HG03064 (cell line): ENCODE results near the gene B3GAT1.

Experiments
- ATAC-seq: cut with Tn5 transposase; IDR thresholded peaks from one replicate; pipeline ENCODE4 v1.9.1; 2021; ENCODE audit warnings: low read depth; ENCODE audit not compliant: unreplicated experiment

The B3GAT1 gene

DNA sequence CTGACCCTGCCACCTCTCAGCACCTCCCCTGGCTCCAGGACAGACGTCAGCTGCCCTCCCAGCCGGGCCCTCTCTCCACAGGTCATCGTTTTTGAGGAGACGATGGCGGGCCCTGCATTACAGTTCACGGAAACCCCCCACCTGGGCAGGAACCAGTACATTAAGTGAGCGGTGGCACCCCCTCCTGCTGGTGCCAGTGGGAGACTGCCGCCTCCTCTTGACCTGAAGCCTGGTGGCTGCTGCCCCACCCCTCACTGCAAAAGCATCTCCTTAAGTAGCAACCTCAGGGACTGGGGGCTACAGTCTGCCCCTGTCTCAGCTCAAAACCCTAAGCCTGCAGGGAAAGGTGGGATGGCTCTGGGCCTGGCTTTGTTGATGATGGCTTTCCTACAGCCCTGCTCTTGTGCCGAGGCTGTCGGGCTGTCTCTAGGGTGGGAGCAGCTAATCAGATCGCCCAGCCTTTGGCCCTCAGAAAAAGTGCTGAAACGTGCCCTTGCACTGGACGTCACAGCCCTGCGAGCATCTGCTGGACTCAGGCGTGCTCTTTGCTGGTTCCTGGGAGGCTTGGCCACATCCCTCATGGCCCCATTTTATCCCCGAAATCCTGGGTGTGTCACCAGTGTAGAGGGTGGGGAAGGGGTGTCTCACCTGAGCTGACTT lies 37.0 kb downstream of the B3GAT1 start:
- ATAC-seq: no peak

- no peak for ATAC-seq
These were observed 37.9 kb downstream of the B3GAT1 start for GRCh38 chr11:134374171-134374570.

- no peak for ATAC-seq
These were observed 38.4 kb downstream of the B3GAT1 start for GRCh38 chr11:134373591-134374052.

GRCh38 chr11:134372961-134373360 lies 39.1 kb downstream of the B3GAT1 start:
- no peak for ATAC-seq

- ATAC-seq: no peak
These were observed 39.5 kb downstream of the B3GAT1 start for GRCh38 chr11:134372536-134372935.

GRCh38 chr11:134371436-134372185 lies 40.4 kb downstream of the B3GAT1 start:
- ATAC-seq: no peak

DNA sequence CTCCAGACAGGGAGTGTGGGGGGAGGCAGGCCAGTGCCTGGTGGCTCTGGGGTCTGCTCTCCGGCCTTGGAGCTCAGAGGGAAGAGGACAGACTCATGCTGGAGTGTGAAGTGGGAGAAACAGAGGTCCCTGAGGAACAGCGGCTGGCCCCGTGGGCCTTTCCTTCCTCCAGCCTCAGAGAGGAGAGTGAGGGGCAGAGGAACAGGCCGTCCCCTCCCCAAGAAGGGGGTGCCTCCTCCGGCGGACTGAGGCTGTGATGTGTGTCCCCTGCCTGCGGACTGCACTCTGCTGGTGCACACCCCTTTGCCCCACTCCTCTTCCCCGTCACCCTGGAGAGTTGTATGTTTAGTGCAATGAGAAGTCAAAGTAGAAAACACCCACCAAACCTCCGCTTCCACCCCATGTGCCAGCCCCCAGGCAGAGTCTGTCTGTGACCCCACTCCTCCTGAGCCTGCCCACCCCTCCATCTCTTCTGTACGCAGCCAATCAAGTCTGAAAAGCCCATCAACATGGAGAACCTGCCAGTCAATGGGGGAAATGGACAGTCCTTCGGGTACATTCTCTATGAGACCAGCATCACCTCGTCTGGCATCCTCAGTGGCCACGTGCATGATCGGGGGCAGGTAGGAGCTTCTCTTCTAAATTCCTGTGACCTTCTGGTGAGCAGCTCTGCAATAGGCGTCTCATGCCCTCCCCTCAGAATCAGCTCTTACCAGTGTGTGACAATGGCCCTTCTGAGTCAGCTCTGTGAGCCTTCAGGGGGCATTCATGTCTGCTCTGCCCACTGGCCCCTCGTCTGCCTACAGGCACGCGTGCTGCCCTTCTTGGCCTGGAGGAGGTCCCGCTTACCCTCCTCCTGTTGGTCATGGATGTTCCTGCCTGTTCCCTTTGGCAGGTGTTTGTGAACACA lies 41.3 kb downstream of the B3GAT1 start:
- no peak for ATAC-seq

DNA sequence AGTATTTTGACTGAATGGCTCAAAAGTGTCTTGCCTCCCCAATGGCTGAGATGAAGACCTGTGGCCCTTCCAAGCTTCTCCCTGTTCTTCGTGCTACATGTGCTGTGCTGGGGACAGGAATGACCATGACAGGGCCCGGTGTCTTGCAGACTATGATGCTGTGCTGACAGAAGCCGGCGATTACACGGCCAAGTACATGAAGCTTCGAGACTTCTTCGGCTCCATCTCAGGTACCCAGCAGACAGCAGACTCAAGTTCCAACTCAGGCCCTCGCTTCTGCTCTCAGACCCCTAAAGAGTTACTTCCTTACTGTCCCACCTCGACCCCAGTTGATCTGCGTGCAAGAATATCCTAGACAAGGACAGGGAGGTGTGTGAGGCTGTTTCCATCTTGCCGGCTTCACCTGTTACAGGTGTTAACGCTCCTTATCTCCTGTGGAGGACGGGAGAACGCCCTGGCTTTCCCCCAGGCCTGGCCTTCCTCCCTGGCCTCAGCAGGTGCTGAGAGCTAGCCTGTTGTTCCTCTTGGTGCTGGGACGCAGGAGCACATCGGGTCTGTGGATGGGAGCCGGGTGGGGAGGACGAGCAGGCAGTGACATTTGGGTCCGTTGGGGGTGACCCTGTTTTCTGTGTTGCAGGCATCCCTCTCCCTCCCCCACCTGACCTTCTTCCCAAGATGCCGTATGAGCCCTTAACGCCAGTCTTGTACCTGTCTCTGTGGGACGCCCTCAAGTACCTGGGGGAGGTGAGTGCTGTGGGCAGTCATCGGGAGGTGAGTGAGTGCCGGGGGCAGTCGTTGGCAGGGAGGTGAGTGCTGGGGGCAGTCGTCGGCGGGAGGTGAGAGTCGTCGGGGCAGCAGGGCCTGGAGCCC lies 42.2 kb downstream of the B3GAT1 start:
- no peak for ATAC-seq

GRCh38 chr11:134367781-134368180 lies 44.3 kb downstream of the B3GAT1 start:
- ATAC-seq: no peak

GRCh38 chr11:134366254-134366653 lies 45.8 kb downstream of the B3GAT1 start:
- no peak for ATAC-seq

DNA sequence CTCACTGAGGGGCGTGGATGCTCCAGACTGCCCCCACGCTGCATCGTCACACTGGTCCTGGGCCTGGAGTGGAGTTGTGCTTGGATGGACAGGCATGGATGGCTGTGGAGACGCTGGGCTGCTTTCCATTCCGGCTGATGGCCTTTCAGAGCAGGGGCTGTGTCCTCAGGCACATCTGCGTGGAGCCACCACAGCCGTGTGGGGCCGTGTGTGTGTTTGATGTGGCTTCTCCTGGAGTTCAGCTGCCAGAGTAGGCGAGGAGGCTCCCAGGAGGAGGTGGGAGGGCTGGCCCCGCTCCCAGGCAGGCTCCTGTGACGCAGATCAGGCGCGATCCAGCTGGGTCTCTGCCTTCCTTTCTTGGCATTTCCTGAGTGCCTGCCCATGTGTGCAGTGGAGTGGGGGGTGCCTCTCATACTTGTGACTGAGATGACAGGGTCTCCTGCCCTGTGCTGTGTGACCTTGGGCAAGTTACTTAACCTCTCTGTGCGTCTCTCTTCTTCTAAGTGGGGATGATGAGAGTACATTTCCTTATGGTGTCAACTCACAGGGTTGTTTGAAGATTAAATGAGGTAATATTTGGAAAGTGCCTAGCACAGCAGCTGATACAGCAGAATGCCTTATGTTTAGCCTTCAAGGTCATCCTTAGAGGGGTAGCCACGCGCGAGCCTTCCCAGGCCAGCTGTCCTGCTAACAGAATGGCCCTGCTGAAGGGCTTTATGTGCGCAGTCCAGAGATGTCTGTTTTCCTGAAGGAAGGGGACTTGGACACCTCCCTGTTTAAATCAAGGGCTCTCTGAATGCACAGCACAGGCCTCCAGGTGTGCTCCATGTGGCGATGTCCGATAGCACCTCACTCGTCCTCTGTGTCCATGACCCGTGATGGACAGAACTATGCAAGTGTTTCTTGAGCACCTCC lies 46.8 kb downstream of the B3GAT1 start:
- ATAC-seq: no peak

DNA sequence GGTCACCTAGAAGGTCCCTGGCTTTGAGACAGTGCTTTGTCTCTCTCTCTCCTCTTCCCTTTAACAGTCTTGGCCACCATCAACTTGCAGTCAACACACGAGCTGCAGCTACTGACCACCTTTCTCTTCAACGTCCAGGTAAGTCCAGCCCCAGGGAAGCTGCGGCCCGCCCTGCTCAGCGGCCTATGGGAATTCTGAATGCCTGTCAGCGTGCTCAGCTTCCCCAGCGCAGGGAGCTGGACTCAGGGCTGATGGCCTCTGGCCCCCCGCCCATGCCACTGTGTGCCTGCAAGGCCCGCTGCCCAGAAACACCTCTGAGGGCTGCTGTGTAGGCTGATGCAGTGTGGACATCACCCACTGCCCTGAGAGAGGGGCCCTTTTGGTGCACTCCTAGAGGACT lies 47.8 kb downstream of the B3GAT1 start:
- ATAC-seq: no peak

DNA sequence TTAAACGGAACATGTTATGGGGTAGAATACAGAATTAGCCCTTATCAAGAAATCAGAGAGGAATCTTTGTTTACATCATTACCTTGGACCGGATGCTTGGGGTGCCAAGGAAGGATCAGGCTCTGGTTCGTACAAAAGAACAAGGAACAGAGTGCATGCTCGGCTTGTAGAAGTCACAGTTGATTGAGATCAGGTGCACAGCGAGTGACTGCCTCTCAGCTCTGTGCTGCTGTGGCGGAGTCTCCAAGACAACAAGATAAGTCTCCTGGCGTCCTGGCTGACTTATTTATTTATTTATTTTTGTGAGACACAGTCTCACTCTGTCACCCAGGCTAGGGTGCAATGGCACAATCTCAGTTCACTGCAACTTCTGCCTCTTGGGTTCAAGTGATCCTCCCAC lies 48.5 kb downstream of the B3GAT1 start:
- no peak for ATAC-seq

GRCh38 chr11:134363161-134363560 lies 48.9 kb downstream of the B3GAT1 start:
- no peak for ATAC-seq

GRCh38 chr11:134362192-134362901 lies 49.7 kb downstream of the B3GAT1 start:
- no peak for ATAC-seq

DNA sequence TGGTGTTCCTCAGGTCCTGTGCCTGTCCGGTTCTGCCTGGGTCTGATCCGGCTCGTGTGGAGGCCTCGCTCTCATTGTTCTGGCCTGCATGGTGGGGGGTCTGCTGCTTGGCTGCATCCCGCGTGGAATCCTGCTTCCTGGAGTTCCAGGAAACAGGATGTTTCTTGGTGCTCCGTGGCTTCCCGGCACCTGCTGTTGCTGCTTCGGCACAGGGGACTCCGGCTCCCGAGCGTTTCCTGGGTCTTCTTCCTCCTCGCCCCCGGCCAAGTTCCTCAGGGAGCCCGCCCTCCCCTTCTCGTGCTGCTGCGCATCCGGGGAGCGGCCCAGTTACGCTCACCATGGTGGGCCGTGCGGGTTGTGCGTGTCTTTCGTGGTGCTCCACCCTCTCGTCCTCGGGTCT lies 50.4 kb downstream of the B3GAT1 start:
- no peak for ATAC-seq

GRCh38 chr11:134360050-134360835 lies 51.8 kb downstream of the B3GAT1 start:
- ATAC-seq: peak; percentile 78

GRCh38 chr11:134359646-134360045 lies 52.4 kb downstream of the B3GAT1 start:
- ATAC-seq: no peak
